Glomerular endothelial cell (primary cell): ENCODE results near the gene DHFR. TPM values are rescaled to one million over a fixed set of nuclear protein-coding genes. Genes with fewer than 3 reads are reported as not detected.

Source experiments
- DNase-seq: peaks from one replicate; pipeline ENCODE4 v3.0.0-alpha.2; 2011; ENCODE audit warnings: low read depth, low spot score; ENCODE audit errors: extremely low read depth
- total RNA-seq: library from RNA; depleted of rRNA; stranded (reverse); fragments of >200 nt; gene quantifications from 2 replicates; pipeline ENCODE4 v1.2.3, GENCODE V29; 2015

Gene DHFR
- total RNA-seq, 1 donor from 2014 or later = 18.0 TPM

DNA sequence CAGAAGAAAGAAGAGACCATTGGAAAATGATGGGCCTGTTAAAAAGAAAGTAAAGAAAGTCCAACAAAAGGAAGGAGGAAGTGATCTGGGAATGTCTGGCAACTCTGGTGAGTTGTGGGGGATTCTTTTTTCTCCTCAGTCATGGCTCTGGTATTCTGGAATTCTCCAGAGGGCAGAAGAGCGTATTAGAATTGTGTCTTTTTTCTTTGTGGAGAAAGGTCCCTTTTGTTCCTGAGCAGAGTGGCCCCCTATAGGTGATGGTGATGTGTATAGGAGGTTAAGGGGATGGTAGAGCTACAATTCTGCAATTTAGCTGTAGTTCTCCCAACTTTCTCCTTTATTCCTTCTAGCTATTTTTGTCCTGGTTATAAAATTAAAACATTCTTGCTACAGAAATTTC is 1.6 kb upstream of the DHFR start:
- no peak for DNase-seq

GRCh38 chr5:80655231-80655774 is 520 bp upstream of the DHFR start:
- no peak for DNase-seq

- no peak for DNase-seq
These were observed 761 bp downstream of the DHFR start for GRCh38 chr5:80654054-80654390.

DNA sequence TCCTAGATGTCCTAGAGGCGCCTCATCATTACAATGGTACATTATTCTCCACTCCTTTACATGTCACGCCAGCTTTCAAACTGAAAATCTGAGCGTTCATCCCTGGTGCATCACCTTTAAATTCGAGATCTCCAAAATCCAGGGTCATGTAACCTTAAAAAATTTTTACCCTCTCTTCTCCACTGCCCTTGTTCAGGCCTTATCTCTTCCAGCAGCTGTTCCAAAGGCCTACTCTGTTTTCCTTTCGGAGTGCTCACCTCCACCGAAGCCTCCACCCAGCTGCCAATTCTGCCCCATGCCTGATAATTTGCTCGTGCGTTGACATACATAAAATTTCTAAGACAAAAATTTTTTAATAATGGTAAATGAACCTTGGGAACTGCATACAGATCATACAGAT is 1.3 kb downstream of the DHFR start:
- DNase-seq = no peak

GRCh38 chr5:80646926-80647325 is 7.9 kb downstream of the DHFR start:
- DNase-seq = no peak

GRCh38 chr5:80644900-80645299 is 9.9 kb downstream of the DHFR start:
- DNase-seq = no peak

- no peak for DNase-seq
These were observed 13.4 kb downstream of the DHFR start for GRCh38 chr5:80641353-80641752.

DNA sequence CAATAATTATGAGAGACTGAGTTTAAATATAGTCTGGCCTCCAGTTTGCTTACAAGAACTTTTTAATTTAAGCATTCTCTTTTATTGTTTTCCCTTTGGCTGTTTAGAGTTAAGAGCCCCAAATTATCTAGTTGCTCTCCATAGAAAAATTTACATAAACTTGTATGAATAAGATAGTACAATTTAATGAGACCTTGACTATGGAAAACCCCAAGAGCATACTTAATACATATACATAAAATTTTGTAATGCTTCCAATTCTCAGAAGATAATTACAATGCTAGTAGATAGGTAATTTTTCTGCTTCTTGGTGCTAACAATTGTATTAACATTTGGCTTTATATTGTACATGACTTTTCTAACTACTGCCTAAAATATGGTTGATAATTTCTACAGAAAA is 20.6 kb downstream of the DHFR start:
- no peak for DNase-seq

- DNase-seq = no peak
These were observed 22.1 kb downstream of the DHFR start for GRCh38 chr5:80632700-80633099.

GRCh38 chr5:80631278-80632259 is 23.2 kb downstream of the DHFR start:
- DNase-seq = no peak

- no peak for DNase-seq
These were observed 25.5 kb downstream of the DHFR start for GRCh38 chr5:80629281-80629680.

DNA sequence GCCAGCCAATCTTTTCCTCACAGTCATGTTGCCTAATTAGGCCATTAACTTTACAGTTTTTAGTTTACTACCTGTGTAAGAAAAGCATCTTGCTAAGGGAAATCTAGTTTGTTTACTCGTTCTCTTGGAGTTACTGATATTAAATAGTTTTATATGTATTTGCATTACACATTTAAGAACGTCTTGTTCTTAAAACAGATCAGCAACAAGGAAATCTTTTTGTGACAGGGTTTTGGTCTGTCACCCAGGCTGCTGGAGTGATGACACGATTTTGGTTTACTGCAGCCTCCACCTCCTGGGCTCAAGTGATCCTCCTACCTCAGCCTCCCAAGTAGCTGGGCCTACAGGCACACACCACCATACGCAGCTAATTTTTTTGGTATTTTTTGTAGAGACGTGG is 29.6 kb downstream of the DHFR start:
- no peak for DNase-seq

DNA sequence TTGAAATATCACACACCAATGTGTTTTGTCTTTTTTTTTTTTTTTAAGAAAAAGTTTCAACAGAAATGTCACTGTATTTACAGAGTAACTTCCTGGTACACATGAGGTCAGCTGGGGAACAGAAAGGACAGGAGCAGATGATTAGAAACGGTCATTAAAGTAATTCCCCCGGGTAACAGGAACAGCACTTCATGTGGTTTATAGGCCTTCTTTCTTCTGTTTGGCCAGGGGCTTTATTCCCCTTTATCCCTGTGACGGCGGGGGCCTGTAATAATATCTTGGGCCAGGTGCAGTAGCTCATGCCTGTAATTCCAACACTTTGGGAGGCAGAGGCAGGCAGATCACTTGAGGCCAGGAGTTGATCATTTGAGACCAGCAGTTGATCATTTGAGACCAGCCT is 30.8 kb downstream of the DHFR start:
- DNase-seq = no peak

DNA sequence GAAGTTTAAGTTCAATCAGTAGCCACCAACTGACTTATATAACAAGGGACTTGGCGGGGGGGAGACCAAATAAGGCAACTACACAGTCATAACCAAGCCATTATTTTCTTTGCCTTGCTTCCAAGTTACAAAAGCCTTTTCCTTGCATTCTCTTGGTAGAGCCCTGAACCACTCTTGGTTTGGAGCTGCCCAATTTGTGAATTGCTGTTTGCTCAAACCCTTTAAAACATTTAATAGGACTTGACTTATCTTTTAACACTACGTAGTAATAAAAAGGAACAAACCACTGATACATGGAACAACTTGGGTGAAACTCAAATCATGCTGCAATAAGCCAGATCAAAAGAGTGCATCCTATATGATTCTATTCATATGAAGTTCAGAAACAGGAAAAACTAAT is 32.0 kb downstream of the DHFR start:
- DNase-seq = no peak

DNA sequence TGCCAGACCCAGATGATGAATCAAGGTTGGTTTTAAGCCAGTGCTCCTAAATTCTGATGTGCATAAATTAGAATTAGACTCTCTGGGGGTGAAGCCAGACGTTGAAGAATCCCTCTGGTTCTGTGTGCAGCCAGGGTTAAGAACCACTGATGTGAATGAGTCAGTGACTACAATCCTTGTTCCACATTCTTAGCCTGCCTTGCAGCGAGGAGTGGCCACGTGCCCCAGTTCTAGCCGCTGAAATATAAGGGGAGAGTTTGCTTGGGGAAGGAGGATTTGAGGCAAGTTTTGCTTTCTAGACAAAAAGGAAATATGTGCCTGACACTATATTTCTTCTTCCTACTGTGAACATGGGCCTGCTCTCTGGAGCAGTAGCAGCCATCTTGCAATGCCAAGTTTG is 34.6 kb downstream of the DHFR start:
- DNase-seq = no peak

DNA sequence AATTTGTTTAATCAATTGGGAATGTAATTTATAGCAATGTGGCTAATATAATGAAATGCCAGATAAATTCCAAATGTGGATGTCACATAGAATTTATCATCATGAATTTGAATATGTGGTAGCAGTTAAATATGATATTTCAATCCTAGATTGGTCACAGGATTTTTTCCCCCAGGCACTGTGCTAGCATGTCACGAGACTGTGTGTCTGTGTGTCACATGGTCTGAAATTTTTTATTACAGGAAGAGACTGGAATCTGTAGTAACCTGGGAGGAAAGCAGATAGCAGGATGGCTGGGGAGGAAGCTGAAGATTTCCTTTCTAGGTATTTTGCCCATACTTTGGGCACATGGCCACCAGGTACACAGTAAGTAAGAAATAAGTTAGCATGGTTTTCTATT is 35.7 kb downstream of the DHFR start:
- DNase-seq = no peak

DNA sequence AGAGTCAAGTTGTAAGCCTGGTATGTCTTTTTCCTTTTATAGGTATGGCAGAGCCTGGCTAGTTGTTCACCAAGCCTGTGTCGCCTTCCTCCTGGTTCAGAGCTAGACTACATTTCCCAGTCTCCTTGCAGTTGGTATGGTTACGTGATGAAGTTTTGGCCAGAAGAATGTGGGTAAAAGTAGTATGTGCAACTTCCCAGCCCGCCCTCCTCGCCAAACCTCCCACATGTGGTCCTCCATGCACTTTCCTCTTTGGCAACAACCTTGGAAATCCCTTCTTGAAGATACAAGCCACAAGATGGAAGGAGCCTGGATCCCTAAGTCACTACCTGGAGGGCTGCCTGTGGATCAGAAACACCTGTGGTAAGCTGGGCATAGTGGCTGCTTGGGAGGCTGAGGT is 36.3 kb downstream of the DHFR start:
- no peak for DNase-seq

DNA sequence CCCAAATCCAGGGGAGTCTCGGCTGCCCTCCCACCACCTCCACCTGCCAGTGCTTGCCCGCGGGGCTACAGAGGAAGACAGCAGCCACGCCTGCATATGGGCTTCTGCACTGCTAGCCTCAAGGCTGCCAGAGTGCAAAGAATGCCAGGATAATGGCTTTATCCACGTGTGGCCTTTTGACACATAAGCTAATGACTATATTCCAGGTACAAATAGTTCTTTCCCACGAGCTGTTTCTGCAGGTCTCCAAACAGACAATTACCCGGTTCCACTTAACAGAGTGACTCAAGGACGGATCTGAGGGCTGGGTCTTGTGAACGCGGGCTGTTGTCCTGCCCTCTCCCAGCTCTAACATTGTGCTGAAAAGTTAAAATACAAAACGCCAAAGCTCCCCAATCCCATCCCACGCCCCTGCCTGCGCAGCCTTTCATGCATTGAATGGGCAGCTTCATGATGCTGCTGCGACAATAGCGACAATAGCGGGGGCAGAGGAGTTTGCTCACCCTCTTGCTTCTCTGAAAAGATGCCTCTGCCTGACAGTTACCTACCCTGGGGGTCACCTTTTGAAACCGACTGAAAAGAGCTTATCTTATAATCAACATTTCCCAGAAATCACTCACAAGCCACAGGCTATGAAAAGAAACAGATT is 39.4 kb downstream of the DHFR start:
- no peak for DNase-seq

- no peak for DNase-seq
These were observed 45.1 kb downstream of the DHFR start for GRCh38 chr5:80609692-80610091.

DNA sequence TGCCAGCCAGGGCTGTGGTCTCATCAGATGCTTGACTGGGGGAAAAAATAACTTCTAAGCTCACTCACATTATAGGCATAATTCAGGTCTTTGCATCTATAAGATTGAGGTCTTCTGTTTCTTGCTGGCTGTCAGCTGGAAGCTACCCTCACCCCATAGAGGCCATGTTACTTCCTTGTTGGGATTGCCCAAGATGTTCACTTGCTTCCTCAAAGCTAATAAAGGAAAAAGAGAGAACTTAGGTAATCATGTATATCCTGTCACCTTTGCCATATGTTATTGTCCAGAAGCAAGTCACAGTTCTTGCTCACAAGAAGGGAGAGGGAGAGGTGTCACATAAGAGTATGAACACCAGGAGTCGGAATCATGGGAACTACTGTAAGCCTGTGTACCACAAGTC is 46.1 kb downstream of the DHFR start:
- no peak for DNase-seq

DNA sequence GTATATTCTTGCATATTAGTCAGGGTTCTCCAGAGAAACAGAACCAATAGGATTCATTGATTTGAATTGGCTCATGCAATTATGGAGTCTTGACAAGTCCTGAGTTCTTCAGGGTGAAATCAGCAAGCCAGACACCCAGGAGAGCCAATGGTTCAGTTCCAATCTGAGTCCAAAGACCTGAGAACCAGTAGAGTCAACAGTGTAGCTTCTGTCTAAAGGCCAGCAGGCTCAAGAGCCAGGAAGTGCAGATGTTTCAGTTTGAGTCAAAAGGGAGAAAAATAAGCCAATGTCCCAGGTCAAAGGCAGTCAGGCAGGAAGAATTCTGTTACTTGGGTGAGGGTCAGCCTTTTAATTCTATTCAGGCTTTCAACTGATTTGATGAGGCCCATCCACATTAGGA is 47.0 kb downstream of the DHFR start:
- no peak for DNase-seq

DNA sequence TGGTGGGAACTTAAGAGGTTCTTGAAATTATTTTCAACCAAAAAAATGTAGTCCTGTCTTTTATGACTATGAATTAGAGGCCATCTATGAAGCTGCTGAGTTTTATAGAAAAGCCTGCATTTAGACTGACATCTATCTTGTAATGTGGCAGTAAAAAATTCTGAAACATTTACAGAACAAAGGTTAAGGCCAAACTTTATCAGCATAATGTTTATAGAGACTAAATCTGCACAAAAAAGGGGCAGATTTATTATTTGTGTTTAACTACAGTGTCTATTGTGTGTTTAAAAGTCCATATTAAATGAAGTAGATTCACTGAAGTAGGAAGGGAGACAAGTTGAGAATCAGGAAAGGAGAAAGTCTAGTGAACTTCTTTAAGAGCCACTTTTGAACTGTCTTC is 47.4 kb downstream of the DHFR start:
- DNase-seq = no peak
